Measurements from ENCODE around the gene C3orf70.

C3orf70 gene

GRCh38 chr3:185199206-185199605 is 46.3 kb upstream of the C3orf70 start:
- Histone ChIP-seq H3K27me3 (ENCODE audit: insufficient read depth, poor library complexity, severe bottlenecking) (no peaks in the 10 kb centered on the region), H3K27ac (replicated peaks) (no peak overlapping the region)
- TF ChIP-seq, protein P1, sequence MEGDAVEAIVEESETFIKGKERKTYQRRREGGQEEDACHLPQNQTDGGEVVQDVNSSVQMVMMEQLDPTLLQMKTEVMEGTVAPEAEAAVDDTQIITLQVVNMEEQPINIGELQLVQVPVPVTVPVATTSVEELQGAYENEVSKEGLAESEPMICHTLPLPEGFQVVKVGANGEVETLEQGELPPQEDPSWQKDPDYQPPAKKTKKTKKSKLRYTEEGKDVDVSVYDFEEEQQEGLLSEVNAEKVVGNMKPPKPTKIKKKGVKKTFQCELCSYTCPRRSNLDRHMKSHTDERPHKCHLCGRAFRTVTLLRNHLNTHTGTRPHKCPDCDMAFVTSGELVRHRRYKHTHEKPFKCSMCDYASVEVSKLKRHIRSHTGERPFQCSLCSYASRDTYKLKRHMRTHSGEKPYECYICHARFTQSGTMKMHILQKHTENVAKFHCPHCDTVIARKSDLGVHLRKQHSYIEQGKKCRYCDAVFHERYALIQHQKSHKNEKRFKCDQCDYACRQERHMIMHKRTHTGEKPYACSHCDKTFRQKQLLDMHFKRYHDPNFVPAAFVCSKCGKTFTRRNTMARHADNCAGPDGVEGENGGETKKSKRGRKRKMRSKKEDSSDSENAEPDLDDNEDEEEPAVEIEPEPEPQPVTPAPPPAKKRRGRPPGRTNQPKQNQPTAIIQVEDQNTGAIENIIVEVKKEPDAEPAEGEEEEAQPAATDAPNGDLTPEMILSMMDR (IDR thresholded peaks at IDR 0.05; ENCODE audit: insufficient read depth, low read length), result no peak
- TF ChIP-seq, protein P2, sequence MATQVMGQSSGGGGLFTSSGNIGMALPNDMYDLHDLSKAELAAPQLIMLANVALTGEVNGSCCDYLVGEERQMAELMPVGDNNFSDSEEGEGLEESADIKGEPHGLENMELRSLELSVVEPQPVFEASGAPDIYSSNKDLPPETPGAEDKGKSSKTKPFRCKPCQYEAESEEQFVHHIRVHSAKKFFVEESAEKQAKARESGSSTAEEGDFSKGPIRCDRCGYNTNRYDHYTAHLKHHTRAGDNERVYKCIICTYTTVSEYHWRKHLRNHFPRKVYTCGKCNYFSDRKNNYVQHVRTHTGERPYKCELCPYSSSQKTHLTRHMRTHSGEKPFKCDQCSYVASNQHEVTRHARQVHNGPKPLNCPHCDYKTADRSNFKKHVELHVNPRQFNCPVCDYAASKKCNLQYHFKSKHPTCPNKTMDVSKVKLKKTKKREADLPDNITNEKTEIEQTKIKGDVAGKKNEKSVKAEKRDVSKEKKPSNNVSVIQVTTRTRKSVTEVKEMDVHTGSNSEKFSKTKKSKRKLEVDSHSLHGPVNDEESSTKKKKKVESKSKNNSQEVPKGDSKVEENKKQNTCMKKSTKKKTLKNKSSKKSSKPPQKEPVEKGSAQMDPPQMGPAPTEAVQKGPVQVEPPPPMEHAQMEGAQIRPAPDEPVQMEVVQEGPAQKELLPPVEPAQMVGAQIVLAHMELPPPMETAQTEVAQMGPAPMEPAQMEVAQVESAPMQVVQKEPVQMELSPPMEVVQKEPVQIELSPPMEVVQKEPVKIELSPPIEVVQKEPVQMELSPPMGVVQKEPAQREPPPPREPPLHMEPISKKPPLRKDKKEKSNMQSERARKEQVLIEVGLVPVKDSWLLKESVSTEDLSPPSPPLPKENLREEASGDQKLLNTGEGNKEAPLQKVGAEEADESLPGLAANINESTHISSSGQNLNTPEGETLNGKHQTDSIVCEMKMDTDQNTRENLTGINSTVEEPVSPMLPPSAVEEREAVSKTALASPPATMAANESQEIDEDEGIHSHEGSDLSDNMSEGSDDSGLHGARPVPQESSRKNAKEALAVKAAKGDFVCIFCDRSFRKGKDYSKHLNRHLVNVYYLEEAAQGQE (IDR thresholded peaks at IDR 0.05; ENCODE audit: insufficient replicate concordance, low read depth), result no peak
- TF ChIP-seq SPI1 (IDR thresholded peaks at IDR 0.05; ENCODE audit: borderline replicate concordance, low read depth) (no peak), POLR2AphosphoS5 (IDR thresholded peaks at IDR 0.05; ENCODE audit: low read depth) (no peak), GABPA (IDR thresholded peaks at IDR 0.05; ENCODE audit: low read depth) (no peak)

DNA sequence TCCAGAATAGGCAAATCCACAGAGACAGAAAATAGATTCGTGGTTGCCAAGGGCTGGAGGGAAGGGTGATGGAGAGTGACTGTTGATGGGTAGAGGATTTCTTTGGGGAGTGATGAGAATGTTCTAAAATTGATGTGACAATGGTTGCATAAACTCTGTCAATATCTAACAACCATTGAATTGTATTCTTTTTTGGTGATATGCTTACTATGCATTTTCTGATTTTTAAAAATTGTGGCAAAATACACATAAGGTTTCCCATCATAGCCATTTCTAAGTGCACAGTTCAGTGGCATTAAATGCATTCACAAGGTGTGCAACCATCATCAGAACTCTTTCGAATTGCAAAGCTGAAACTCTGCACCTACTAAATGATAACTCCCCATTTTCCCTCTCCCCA is 44.2 kb upstream of the C3orf70 start:
- Histone ChIP-seq H3K27ac (replicated peaks) (no peak overlapping the region), H3K4me3 (replicated peaks; ENCODE audit: insufficient read depth, low read length) (no peak overlapping the region), H3K27me3 (ENCODE audit: insufficient read depth, poor library complexity, severe bottlenecking) (no peaks in the 10 kb centered on the region)
- TF ChIP-seq, protein P1 (IDR thresholded peaks at IDR 0.05; ENCODE audit: insufficient read depth, low read length), result no peak
- TF ChIP-seq, protein P2 (IDR thresholded peaks at IDR 0.05; ENCODE audit: insufficient replicate concordance, low read depth), result no peak
- TF ChIP-seq GABPA (IDR thresholded peaks at IDR 0.05; ENCODE audit: low read depth), result no peak
- TF ChIP-seq SPI1 (IDR thresholded peaks at IDR 0.05; ENCODE audit: borderline replicate concordance, low read depth), result no peak
- TF ChIP-seq POLR2AphosphoS5 (IDR thresholded peaks at IDR 0.05; ENCODE audit: low read depth), result no peak
- DNase-seq (ENCODE audit: low read depth in 1 of 2, low spot score in 1 of 2), result no peak

More at GRCh38 chr3:185199206-185199605, 46.3 kb upstream of the C3orf70 start:
- no peak for DNase-seq (ENCODE audit: low read depth in 1 of 2, low spot score in 1 of 2)
- no peak overlapping the region for H3K4me3 ChIP-seq (replicated peaks; ENCODE audit: insufficient read depth, low read length)

DNA sequence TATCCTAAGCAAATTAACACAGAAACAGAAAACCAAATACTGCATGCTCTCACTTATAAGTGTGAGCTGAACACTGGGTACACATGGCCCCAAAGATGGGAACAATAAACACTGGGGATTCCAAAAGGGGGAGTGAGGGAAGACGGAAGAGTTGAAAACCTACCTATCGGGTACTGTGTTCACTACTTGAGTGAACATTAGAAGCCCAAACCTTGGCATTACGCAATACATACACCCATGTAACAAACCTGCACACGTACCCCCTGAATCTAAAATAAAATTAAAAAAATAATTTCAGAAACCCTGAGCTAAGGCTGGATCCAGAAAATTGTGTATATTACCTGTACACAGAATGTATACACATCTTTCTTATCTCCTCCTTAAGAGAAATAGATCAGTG is 42.8 kb upstream of the C3orf70 start:
- H3K4me3 ChIP-seq (replicated peaks; ENCODE audit: insufficient read depth, low read length), result no peak overlapping the region
- no peak for TF ChIP-seq GABPA (IDR thresholded peaks at IDR 0.05; ENCODE audit: low read depth)
- TF ChIP-seq, protein P1 (IDR thresholded peaks at IDR 0.05; ENCODE audit: insufficient read depth, low read length), result no peak
- TF ChIP-seq SPI1 (IDR thresholded peaks at IDR 0.05; ENCODE audit: borderline replicate concordance, low read depth), result no peak
- H3K27me3 ChIP-seq (ENCODE audit: insufficient read depth, poor library complexity, severe bottlenecking), result no peaks in the 10 kb centered on the region
- no peak overlapping the region for H3K27ac ChIP-seq (replicated peaks)
- no peak for DNase-seq (ENCODE audit: low read depth in 1 of 2, low spot score in 1 of 2)

- Histone ChIP-seq H3K4me3 (replicated peaks; ENCODE audit: insufficient read depth, low read length) (no peak overlapping the region), H3K27ac (replicated peaks) (no peak overlapping the region), H3K27me3 (ENCODE audit: insufficient read depth, poor library complexity, severe bottlenecking) (no peaks in the 10 kb centered on the region)
- no peak for DNase-seq (ENCODE audit: low read depth in 1 of 2, low spot score in 1 of 2)
- TF ChIP-seq, protein P1 (IDR thresholded peaks at IDR 0.05; ENCODE audit: insufficient read depth, low read length), result no peak
- TF ChIP-seq SPI1 (IDR thresholded peaks at IDR 0.05; ENCODE audit: borderline replicate concordance, low read depth), result no peak
- TF ChIP-seq, protein P2 (IDR thresholded peaks at IDR 0.05; ENCODE audit: insufficient replicate concordance, low read depth), result no peak
- TF ChIP-seq GABPA (IDR thresholded peaks at IDR 0.05; ENCODE audit: low read depth), result no peak
- TF ChIP-seq POLR2AphosphoS5 (IDR thresholded peaks at IDR 0.05; ENCODE audit: low read depth), result no peak
These were observed 36.0 kb upstream of the C3orf70 start for GRCh38 chr3:185188816-185189215.
